HG03571 (cell line): Measurements from ENCODE around the gene NPAS2.

Source experiments
- ATAC-seq: cut with Tn5 transposase; IDR thresholded peaks from one replicate; pipeline ENCODE4 v1.9.1; 2021; ENCODE audit not compliant: unreplicated experiment

NPAS2 gene

GRCh38 chr2:100820523-100821254 lies 750 bp downstream of the NPAS2 start:
- no peak for ATAC-seq

GRCh38 chr2:100821255-100821910 lies 1.4 kb downstream of the NPAS2 start:
- ATAC-seq: no peak

- no peak for ATAC-seq
Measured at GRCh38 chr2:100821911-100822265, 1.9 kb downstream of the NPAS2 start.

- no peak for ATAC-seq
Measured at GRCh38 chr2:100822587-100823248, 2.8 kb downstream of the NPAS2 start.

GRCh38 chr2:100823665-100824438 lies 3.9 kb downstream of the NPAS2 start:
- ATAC-seq: no peak

- no peak for ATAC-seq
Measured at GRCh38 chr2:100824842-100825241, 4.9 kb downstream of the NPAS2 start.

- ATAC-seq: no peak
Measured at GRCh38 chr2:100826494-100826893, 6.6 kb downstream of the NPAS2 start.

- ATAC-seq: no peak
Measured at GRCh38 chr2:100831158-100831750, 11.3 kb downstream of the NPAS2 start.

- no peak for ATAC-seq
Measured at GRCh38 chr2:100831831-100832230, 11.9 kb downstream of the NPAS2 start.

- no peak for ATAC-seq
Measured at GRCh38 chr2:100832885-100833284, 12.9 kb downstream of the NPAS2 start.

- no peak for ATAC-seq
Measured at GRCh38 chr2:100833331-100833730, 13.4 kb downstream of the NPAS2 start.

- ATAC-seq: no peak
Measured at GRCh38 chr2:100834221-100834620, 14.3 kb downstream of the NPAS2 start.

- no peak for ATAC-seq
Measured at GRCh38 chr2:100835006-100835659, 15.2 kb downstream of the NPAS2 start.

GRCh38 chr2:100840519-100840918 lies 20.6 kb downstream of the NPAS2 start:
- no peak for ATAC-seq

GRCh38 chr2:100842241-100842922 lies 22.4 kb downstream of the NPAS2 start:
- no peak for ATAC-seq

- no peak for ATAC-seq
Measured at GRCh38 chr2:100844514-100844913, 24.6 kb downstream of the NPAS2 start.

GRCh38 chr2:100845141-100845991 lies 25.4 kb downstream of the NPAS2 start:
- ATAC-seq: no peak

GRCh38 chr2:100846716-100847115 lies 26.8 kb downstream of the NPAS2 start:
- no peak for ATAC-seq

GRCh38 chr2:100852447-100852846 lies 32.5 kb downstream of the NPAS2 start:
- ATAC-seq: no peak
